GM21381 (cell line): ENCODE measurements around the gene OR2AG1.
A peak's percentile ranks its signal among the peaks of the same experiment; 100 is the strongest.

Experiments
- ATAC-seq: cut with Tn5 transposase; IDR thresholded peaks from one replicate; pipeline ENCODE4 v1.9.1; 2021; ENCODE audit warnings: mild to moderate bottlenecking, moderate library complexity; ENCODE audit not compliant: unreplicated experiment

Gene OR2AG1

GRCh38 chr11:6782720-6783119, at the start of gene OR2AG1:
TSS of gene OR2AG1 (plus strand) at chr11:6783020. CDS start at chr11:6785038, 2,018 bp downstream.
- ATAC-seq: no peak

GRCh38 chr11:6733326-6734275, 49.2 kb upstream of the OR2AG1 start:
- ATAC-seq: no peak

GRCh38 chr11:6734616-6735015, 48.2 kb upstream of the OR2AG1 start:
- no peak for ATAC-seq

- no peak for ATAC-seq
Measured at GRCh38 chr11:6735306-6735705, 47.5 kb upstream of the OR2AG1 start.

GRCh38 chr11:6736495-6737121, 46.2 kb upstream of the OR2AG1 start:
- ATAC-seq: no peak

- ATAC-seq: peak; percentile 80
Measured at GRCh38 chr11:6737872-6738466, 44.9 kb upstream of the OR2AG1 start.

- no peak for ATAC-seq
Measured at GRCh38 chr11:6738590-6738989, 44.2 kb upstream of the OR2AG1 start.

- ATAC-seq: no peak
Measured at GRCh38 chr11:6742260-6742659, 40.6 kb upstream of the OR2AG1 start.

- ATAC-seq: no peak
Measured at GRCh38 chr11:6745018-6745417, 37.8 kb upstream of the OR2AG1 start.

GRCh38 chr11:6745465-6746015, 37.3 kb upstream of the OR2AG1 start:
- peak; percentile 55 for ATAC-seq

GRCh38 chr11:6746086-6746618, 36.7 kb upstream of the OR2AG1 start:
- ATAC-seq: peak; percentile 79

- ATAC-seq: no peak
Measured at GRCh38 chr11:6746626-6747025, 36.2 kb upstream of the OR2AG1 start.

GRCh38 chr11:6747097-6747668, 35.6 kb upstream of the OR2AG1 start:
- ATAC-seq: no peak

GRCh38 chr11:6755303-6755952, 27.4 kb upstream of the OR2AG1 start:
- ATAC-seq: no peak

GRCh38 chr11:6755953-6756347, 26.9 kb upstream of the OR2AG1 start:
- no peak for ATAC-seq

GRCh38 chr11:6757373-6757967, 25.4 kb upstream of the OR2AG1 start:
- peak; percentile 83 for ATAC-seq

GRCh38 chr11:6771926-6772893, 10.6 kb upstream of the OR2AG1 start, which contains the start of gene OR2AG2:
TSS of gene OR2AG2 (minus strand) at chr11:6771976. CDS start at chr11:6768957, 3,019 bp downstream.
- ATAC-seq: peak; percentile 91

GRCh38 chr11:6778518-6778917, 4.3 kb upstream of the OR2AG1 start:
- no peak for ATAC-seq

- ATAC-seq: no peak
Measured at GRCh38 chr11:6780829-6781228, 2.0 kb upstream of the OR2AG1 start.
